Measurements from ENCODE around the gene LCN10. TPM values are rescaled to one million over a fixed set of nuclear protein-coding genes. Genes with fewer than 3 reads are reported as not detected.
A peak's percentile ranks its signal among the peaks of the same experiment; 100 is the strongest.

LCN10 gene
- total and polyA plus RNA-seq, 7 donors: 1.2 to 9.2 (median 2.1) TPM

DNA sequence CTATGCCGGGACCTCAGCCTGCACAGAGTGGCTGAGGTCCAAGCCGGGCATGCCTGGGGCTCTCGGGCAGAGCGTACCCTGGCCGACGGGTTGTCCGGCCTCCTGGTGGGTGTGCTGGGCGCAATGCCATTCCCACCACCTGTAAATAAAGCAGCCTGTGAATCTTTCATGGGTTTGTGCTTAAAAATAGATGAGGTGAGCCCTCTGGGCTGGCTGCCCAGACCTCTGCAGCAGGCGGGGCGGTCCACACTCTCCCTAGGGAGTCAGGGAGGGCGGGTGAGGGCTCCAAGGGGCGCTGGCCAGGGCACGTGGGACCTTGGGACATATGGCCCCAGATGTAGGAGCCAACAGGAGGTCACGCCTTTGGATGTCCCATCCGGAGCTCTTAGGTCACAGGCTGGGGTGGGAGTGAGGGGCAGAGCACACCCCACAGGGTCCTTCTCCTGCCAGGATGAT lies 51.9 kb downstream of the LCN10 start:
- DNase-seq: peak; percentile 80
- intact Hi-C loops (cut with DNase I): loop anchor here (5.0 kb wide), 1 partner anchor 204 kb away; no protein-coding TSS in a partner anchor
- Histone ChIP-seq H3K27me3 (no peaks in the 10 kb centered on the region), H3K9me3 (no peaks in the 10 kb centered on the region), H3K4me3 (no peak overlapping the region), H3K36me3 (no peaks in the 10 kb centered on the region), H3K4me1 (peaks cover 0 to 58% (median 42%) of the 10 kb centered on the region in 4 donors), H3K27ac (peak overlapping the region; percentile 64 to 78 (median 74))
- WGBS, 2 donors: 77 to 81% methylated on average over 15 of the region's 15 CpGs
- TF ChIP-seq CTCF (IDR thresholded peaks at IDR 0.05) (no peak), EP300 (IDR thresholded peaks at IDR 0.05) (no peak), POLR2AphosphoS5 (IDR thresholded peaks at IDR 0.05) (no peak), POLR2A (IDR thresholded peaks at IDR 0.05) (no peak)

DNA sequence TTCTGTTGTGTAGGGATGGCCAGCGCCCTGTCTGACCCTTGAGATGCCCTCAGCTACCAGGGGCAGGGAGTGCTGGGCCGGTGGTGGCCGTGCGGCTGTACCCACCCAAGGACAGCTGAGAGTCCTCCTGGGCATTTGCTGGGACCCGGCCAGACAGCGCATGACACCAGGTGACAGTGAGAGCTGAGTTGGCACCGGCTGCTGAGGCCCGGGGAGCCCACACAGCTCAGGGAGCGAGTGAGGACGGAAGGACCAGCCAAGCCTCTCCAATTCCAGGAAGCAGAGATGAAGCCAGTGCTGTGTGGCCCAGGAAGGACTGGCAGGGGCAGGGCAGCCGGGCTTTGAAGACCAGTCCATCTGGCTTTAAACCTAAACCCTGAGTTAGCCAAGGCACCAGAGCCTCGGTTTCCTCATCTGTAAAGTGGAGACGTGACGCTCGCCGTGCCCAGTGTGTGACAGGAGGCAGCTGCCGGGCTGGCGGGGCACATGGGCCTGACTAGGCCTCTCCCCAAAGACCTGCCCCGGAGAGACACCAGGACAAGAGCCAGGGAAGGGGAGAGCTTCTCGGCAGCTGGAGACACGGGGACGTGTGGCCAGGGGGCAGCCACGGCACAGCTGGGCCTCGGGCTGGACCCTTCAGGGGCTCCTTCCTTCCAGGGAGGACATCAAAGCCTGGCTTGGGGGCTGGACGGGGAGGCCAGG lies 52.5 kb downstream of the LCN10 start:
- DNase-seq: no peak
- no peaks in the 10 kb centered on the region for H3K9me3 ChIP-seq
- 88 to 90% methylated on average over 25 of the region's 25 CpGs for WGBS, 2 donors
- H3K27ac ChIP-seq: peak overlapping the region; percentile 64 to 78 (median 74)
- no peak for TF ChIP-seq POLR2AphosphoS5 (IDR thresholded peaks at IDR 0.05)
- no peak for TF ChIP-seq EP300 (IDR thresholded peaks at IDR 0.05)
- intact Hi-C loops (cut with DNase I): loop anchor here (5.0 kb wide), 1 partner anchor 203 kb away; no protein-coding TSS in a partner anchor
- H3K4me3 ChIP-seq: no peak overlapping the region
- H3K27me3 ChIP-seq: no peaks in the 10 kb centered on the region
- H3K36me3 ChIP-seq: no peaks in the 10 kb centered on the region
- H3K4me1 ChIP-seq: peaks cover 0 to 58% (median 45%) of the 10 kb centered on the region in 4 donors

GRCh38 chr9:136689108-136689460 lies 53.7 kb downstream of the LCN10 start:
- DNase-seq: no peak
- peaks cover 0 to 55% (median 46%) of the 10 kb centered on the region in 4 donors for H3K4me1 ChIP-seq
- no peak for TF ChIP-seq CTCF (IDR thresholded peaks at IDR 0.05)
- TF ChIP-seq POLR2A (IDR thresholded peaks at IDR 0.05): no peak
- TF ChIP-seq POLR2AphosphoS5 (IDR thresholded peaks at IDR 0.05): no peak
- TF ChIP-seq EP300 (IDR thresholded peaks at IDR 0.05): no peak
- intact Hi-C loops (cut with DNase I): no loop called here
- H3K4me3 ChIP-seq: no peak overlapping the region
- no peaks in the 10 kb centered on the region for H3K27me3 ChIP-seq
- H3K36me3 ChIP-seq: no peaks in the 10 kb centered on the region
- 63 to 77% methylated on average over 7 of the region's 7 CpGs for WGBS, 2 donors
- peak overlapping the region in 1 of 4 donors; percentile 76 for H3K27ac ChIP-seq
- no peaks in the 10 kb centered on the region for H3K9me3 ChIP-seq

DNA sequence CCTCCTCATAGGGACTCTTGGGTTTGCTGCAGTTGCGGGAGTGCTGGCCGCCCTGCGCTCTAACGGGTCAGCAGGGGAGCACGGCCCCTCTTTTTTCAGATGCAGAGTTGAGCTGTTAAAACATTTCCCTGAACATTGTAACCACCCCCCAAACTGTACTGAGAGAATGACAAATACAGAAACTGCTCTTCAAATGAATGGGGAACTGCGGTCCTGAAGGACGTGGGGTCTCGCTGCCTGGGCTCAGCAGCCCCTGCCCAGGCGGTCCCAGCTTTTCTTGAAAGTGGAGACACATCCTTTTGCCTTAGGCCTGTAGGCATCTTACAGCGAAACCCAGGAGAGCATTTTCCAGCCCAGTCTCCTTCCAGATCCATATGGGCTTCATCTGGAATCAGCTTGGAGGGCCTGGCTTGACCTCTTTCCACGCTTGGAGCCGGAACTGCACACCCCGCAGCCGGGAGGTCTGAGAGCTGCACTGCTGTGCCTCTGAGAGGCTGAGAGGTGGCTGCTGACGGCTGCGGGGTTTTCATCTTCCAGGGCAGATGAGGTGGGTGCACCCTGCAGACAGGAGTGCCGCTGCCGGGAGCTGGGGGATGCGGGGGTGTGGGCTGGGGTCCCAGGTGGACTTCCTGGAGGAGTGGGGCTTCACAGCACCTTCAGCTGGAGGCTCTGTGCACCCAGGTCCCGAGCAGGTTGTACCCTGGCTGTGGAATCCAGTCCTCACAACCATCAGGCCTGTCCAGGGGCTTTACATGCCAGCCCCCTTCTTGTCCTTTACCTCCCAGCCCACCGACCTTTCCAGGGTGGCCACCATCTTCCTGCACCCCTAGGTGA lies 54.2 kb downstream of the LCN10 start:
- peak overlapping the region; percentile 78 to 88 (median 84) for H3K27ac ChIP-seq
- WGBS, 2 donors: 60 to 69% methylated on average over 21 of the region's 21 CpGs
- no peaks in the 10 kb centered on the region for H3K36me3 ChIP-seq
- no peaks in the 10 kb centered on the region for H3K9me3 ChIP-seq
- H3K27me3 ChIP-seq: no peaks in the 10 kb centered on the region
- TF ChIP-seq POLR2A (IDR thresholded peaks at IDR 0.05): no peak
- TF ChIP-seq EP300 (IDR thresholded peaks at IDR 0.05): no peak
- H3K4me1 ChIP-seq: peaks cover 0 to 49% (median 44%) of the 10 kb centered on the region in 4 donors
- no peak for DNase-seq
- H3K4me3 ChIP-seq: no peak overlapping the region
- intact Hi-C loops (cut with DNase I): no loop called here

Small RNA genes within 50 kb of the gene (small RNA-seq; reads per million reads assigned to genes)
- gene ATP6V1G1P3: 0 reads per million in 3 donors
- gene MIR6722: 0 reads per million in 3 donors

Other genes starting within 250 kb of the LCN10 start
- 10 to 100 TPM; 16.6 to 36.0 (median 31.8) TPM for gene NOTCH1, start 196.9 kb downstream of the LCN10 start, total RNA-seq
- gene NOTCH1, start 196.9 kb downstream of the LCN10 start, polyA plus RNA-seq: 10 to 100 TPM in 1 of 3 donors, 1 to 10 TPM in 2; 1.8 to 30.8 (median 3.7) TPM
- 10 to 100 TPM; 31.0 to 75.6 (median 46.0) TPM for gene EGFL7, start 80.0 kb downstream of the LCN10 start, total RNA-seq
- 10 to 100 TPM in 2 of 3 donors, 1 to 10 TPM in 1; 6.0 to 43.5 (median 27.6) TPM for gene EGFL7, start 80.0 kb downstream of the LCN10 start, polyA plus RNA-seq
- 10 to 100 TPM; 28.0 to 62.4 (median 33.7) TPM for gene AGPAT2, start 55.5 kb downstream of the LCN10 start, total RNA-seq
- 100 to 1,000 TPM in 2 of 3 donors, 10 to 100 TPM in 1; 92.5 to 345 (median 181) TPM for gene AGPAT2, start 55.5 kb downstream of the LCN10 start, polyA plus RNA-seq
- 10 to 100 TPM in 3 of 4 donors, 1 to 10 TPM in 1; 9.6 to 18.3 (median 14.3) TPM for gene DIPK1B, start 30.4 kb downstream of the LCN10 start, total RNA-seq
- gene DIPK1B, start 30.4 kb downstream of the LCN10 start, polyA plus RNA-seq: 1 to 10 TPM in 1 of 3 donors, under 1 TPM in 2; 0.23 to 6.5 (median 0.60) TPM
- gene LCN6, start 5.6 kb upstream of the LCN10 start, total RNA-seq: 10 to 100 TPM in 1 of 4 donors, 1 to 10 TPM in 3; 1.2 to 19.1 (median 8.1) TPM
- gene LCN6, start 5.6 kb upstream of the LCN10 start, polyA plus RNA-seq: 1 to 10 TPM; 2.3 to 5.9 (median 4.2) TPM
- not detected for gene LCN8, start 15.3 kb upstream of the LCN10 start, total RNA-seq
- under 1 TPM in 1 of 3 donors, not detected in 2; 0.04 TPM for gene LCN8, start 15.3 kb upstream of the LCN10 start, polyA plus RNA-seq
- not detected for gene LCN15, start 21.6 kb upstream of the LCN10 start, total RNA-seq
- 1 to 10 TPM in 2 of 3 donors, under 1 TPM in 1; 0.70 to 9.0 (median 6.6) TPM for gene LCN15, start 21.6 kb upstream of the LCN10 start, polyA plus RNA-seq
- 10 to 100 TPM; 37.5 to 84.7 (median 63.2) TPM for gene TMEM141, start 48.4 kb upstream of the LCN10 start, total RNA-seq
- gene TMEM141, start 48.4 kb upstream of the LCN10 start, polyA plus RNA-seq: 100 to 1,000 TPM; 345 to 629 (median 415) TPM
- gene CCDC183, start 53.4 kb upstream of the LCN10 start, total RNA-seq: 1 to 10 TPM in 2 of 4 donors, under 1 TPM in 1, not detected in 1; 0.71 to 1.5 (median 1.1) TPM
- 1 to 10 TPM; 3.0 to 3.5 (median 3.0) TPM for gene CCDC183, start 53.4 kb upstream of the LCN10 start, polyA plus RNA-seq
- 10 to 100 TPM; 36.0 to 55.9 (median 49.9) TPM for gene RABL6, start 65.0 kb upstream of the LCN10 start, total RNA-seq
- 100 to 1,000 TPM in 1 of 3 donors, 10 to 100 TPM in 2; 63.1 to 103 (median 68.7) TPM for gene RABL6, start 65.0 kb upstream of the LCN10 start, polyA plus RNA-seq
- 1 to 10 TPM in 3 of 4 donors, under 1 TPM in 1; 0.82 to 8.6 (median 5.2) TPM for gene AJM1, start 99.5 kb upstream of the LCN10 start, total RNA-seq
- 1 to 10 TPM in 2 of 3 donors, under 1 TPM in 1; 0.46 to 6.7 (median 1.8) TPM for gene AJM1, start 99.5 kb upstream of the LCN10 start, polyA plus RNA-seq
- 10 to 100 TPM; 39.0 to 73.1 (median 56.4) TPM for gene PHPT1, start 106.5 kb upstream of the LCN10 start, total RNA-seq
- 100 to 1,000 TPM; 109 to 144 (median 120) TPM for gene PHPT1, start 106.5 kb upstream of the LCN10 start, polyA plus RNA-seq
- 1 to 10 TPM in 2 of 4 donors, under 1 TPM in 2; 0.71 to 2.8 (median 1.8) TPM for gene MAMDC4, start 109.4 kb upstream of the LCN10 start, total RNA-seq
- gene MAMDC4, start 109.4 kb upstream of the LCN10 start, polyA plus RNA-seq: 10 to 100 TPM in 1 of 3 donors, 1 to 10 TPM in 2; 1.6 to 25.3 (median 2.4) TPM
- gene EDF1, start 123.4 kb upstream of the LCN10 start, total RNA-seq: 100 to 1,000 TPM; 261 to 303 (median 281) TPM
- 100 to 1,000 TPM; 541 to 755 (median 730) TPM for gene EDF1, start 123.4 kb upstream of the LCN10 start, polyA plus RNA-seq
- gene TRAF2, start 143.6 kb upstream of the LCN10 start, total RNA-seq: 1 to 10 TPM; 1.8 to 5.5 (median 3.9) TPM
- 10 to 100 TPM; 13.2 to 21.9 (median 13.9) TPM for gene TRAF2, start 143.6 kb upstream of the LCN10 start, polyA plus RNA-seq
- gene FBXW5, start 201.8 kb upstream of the LCN10 start, total RNA-seq: 100 to 1,000 TPM; 153 to 202 (median 171) TPM
- gene FBXW5, start 201.8 kb upstream of the LCN10 start, polyA plus RNA-seq: 100 to 1,000 TPM; 147 to 182 (median 165) TPM
- not detected for gene C8G, start 202.3 kb upstream of the LCN10 start, total RNA-seq
- 10 to 100 TPM in 1 of 3 donors, 1 to 10 TPM in 2; 4.2 to 11.1 (median 5.4) TPM for gene C8G, start 202.3 kb upstream of the LCN10 start, polyA plus RNA-seq
- gene LCN12, start 209.3 kb upstream of the LCN10 start, total RNA-seq: 1 to 10 TPM in 1 of 4 donors, not detected in 3; 1.2 TPM
- gene LCN12, start 209.3 kb upstream of the LCN10 start, polyA plus RNA-seq: 1 to 10 TPM in 1 of 3 donors, not detected in 2; 3.0 TPM
- gene PTGDS, start 234.6 kb upstream of the LCN10 start, total RNA-seq: 10 to 100 TPM; 11.8 to 36.6 (median 32.4) TPM
- 100 to 1,000 TPM in 1 of 3 donors, 10 to 100 TPM in 1, 1 to 10 TPM in 1; 8.3 to 218 (median 24.0) TPM for gene PTGDS, start 234.6 kb upstream of the LCN10 start, polyA plus RNA-seq
- gene LCNL1, start 240.1 kb upstream of the LCN10 start, total RNA-seq: 1 to 10 TPM in 1 of 4 donors, under 1 TPM in 3; 0.14 to 1.1 (median 0.43) TPM
- under 1 TPM in 1 of 3 donors, not detected in 2; 0.50 TPM for gene LCNL1, start 240.1 kb upstream of the LCN10 start, polyA plus RNA-seq
- 10 to 100 TPM; 28.0 to 38.0 (median 36.2) TPM for gene PAXX, start 249.5 kb upstream of the LCN10 start, total RNA-seq
- 10 to 100 TPM; 28.4 to 80.9 (median 40.8) TPM for gene PAXX, start 249.5 kb upstream of the LCN10 start, polyA plus RNA-seq